Gastroesophageal sphincter (tissue), 3 donors: ENCODE results near the gene ARSI.

Experiments used
- EP300 ChIP-seq: sonication (generic); formaldehyde crosslinking; IDR thresholded peaks from one replicate; pipeline ENCODE4 v1.6.1; 2017; ENCODE audit warnings: antibody characterized with exemption, mild to moderate bottlenecking
- POLR2A ChIP-seq, 2 donors: fragments of 450-650 bp; IDR thresholded peaks; one replicate each; pipeline ENCODE4 v1.6.1; 2017; ENCODE audit warnings: antibody characterized with exemption in 2 of 2, mild to moderate bottlenecking in 2 of 2, moderate library complexity in 1 of 2
- POLR2AphosphoS5 ChIP-seq: sonication (generic); formaldehyde crosslinking; IDR thresholded peaks from one replicate; pipeline ENCODE4 v1.6.1; 2017; ENCODE audit warnings: antibody characterized with exemption
- TF ChIP-seq, protein P1 (sequence below), 4 experiments: fragments of 200-600 bp in 2 of 4; fragments of 450-650 bp in 2 of 4; sonication (generic) in 1 of 4; IDR thresholded peaks; one replicate each; pipeline ENCODE4 v1.5.1; 2017 to 2019; ENCODE audit warnings: antibody characterized with exemption in 4 of 4, mild to moderate bottlenecking in 2 of 4, moderate library complexity in 2 of 4

DNA sequence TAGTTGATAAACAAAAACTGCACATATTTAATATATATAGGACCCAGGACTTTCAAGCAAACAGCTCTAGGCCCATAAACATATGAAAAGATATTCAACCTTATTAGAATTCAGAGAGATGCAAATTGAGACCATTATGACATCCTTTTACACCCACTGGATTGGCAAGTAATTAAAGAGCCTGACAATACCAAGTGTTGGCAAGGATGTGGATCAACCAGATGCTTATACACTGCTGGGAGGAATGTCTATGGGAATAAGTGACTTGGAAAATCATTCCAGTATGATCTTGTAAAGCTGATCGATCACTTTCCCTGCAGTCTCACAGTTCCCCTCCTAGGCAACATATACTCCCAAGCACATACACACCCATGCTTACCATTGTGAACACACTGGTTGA, 39.3 kb upstream of the ARSI start:
- no peak for TF ChIP-seq POLR2A (IDR thresholded peaks at IDR 0.05)
- TF ChIP-seq, protein P1, sequence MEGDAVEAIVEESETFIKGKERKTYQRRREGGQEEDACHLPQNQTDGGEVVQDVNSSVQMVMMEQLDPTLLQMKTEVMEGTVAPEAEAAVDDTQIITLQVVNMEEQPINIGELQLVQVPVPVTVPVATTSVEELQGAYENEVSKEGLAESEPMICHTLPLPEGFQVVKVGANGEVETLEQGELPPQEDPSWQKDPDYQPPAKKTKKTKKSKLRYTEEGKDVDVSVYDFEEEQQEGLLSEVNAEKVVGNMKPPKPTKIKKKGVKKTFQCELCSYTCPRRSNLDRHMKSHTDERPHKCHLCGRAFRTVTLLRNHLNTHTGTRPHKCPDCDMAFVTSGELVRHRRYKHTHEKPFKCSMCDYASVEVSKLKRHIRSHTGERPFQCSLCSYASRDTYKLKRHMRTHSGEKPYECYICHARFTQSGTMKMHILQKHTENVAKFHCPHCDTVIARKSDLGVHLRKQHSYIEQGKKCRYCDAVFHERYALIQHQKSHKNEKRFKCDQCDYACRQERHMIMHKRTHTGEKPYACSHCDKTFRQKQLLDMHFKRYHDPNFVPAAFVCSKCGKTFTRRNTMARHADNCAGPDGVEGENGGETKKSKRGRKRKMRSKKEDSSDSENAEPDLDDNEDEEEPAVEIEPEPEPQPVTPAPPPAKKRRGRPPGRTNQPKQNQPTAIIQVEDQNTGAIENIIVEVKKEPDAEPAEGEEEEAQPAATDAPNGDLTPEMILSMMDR (IDR thresholded peaks at IDR 0.05) = no peak
- no peak for TF ChIP-seq POLR2AphosphoS5
- no peak for TF ChIP-seq EP300
